Gastroesophageal sphincter (tissue), 4 donors: ENCODE measurements around the gene TOP1. TPM values are rescaled to one million over a fixed set of nuclear protein-coding genes. Genes with fewer than 3 reads are reported as not detected.

Source experiments
- ATAC-seq: fragments of 150-250 bp; one replicate; pipeline ENCODE4 v1.9.1; 2016; ENCODE audit warnings: mild to moderate bottlenecking, moderate library complexity
- H3K27ac ChIP-seq, 4 donors: fragments of 200-600 bp; sonication (generic) in 3 of 4; 1 replicate in 3 of 4; 2 replicates in 1 of 4; pipeline ENCODE4 v1.5.1; 2016 to 2019
- H3K27me3 ChIP-seq: fragments of 200-600 bp; sonication (generic); one replicate; pipeline ENCODE4 v1.5.1; 2019
- H3K36me3 ChIP-seq, 2 donors: fragments of 200-600 bp; sonication (generic); one replicate each; pipeline ENCODE4 v1.5.1; 2019; ENCODE audit warnings: control low read depth in 1 of 2
- H3K4me1 ChIP-seq, 3 donors: fragments of 200-600 bp; sonication (generic); 1 replicate in 2 of 3; 2 replicates in 1 of 3; pipeline ENCODE4 v1.5.1; 2016 to 2019; ENCODE audit warnings: control low read depth in 2 of 3
- H3K4me3 ChIP-seq, 2 donors: fragments of 200-600 bp; sonication (generic); one replicate each; pipeline ENCODE4 v1.5.1; 2019; ENCODE audit warnings: mild to moderate bottlenecking in 1 of 2, moderate library complexity in 1 of 2
- H3K9me3 ChIP-seq, 3 donors: fragments of 200-600 bp; sonication (generic); one replicate each; pipeline ENCODE4 v1.5.1; 2017 to 2019; ENCODE audit warnings: control low read depth in 2 of 3
- CTCF ChIP-seq, 4 experiments: fragments of 200-600 bp in 2 of 4; fragments of 450-650 bp in 2 of 4; sonication (generic) in 1 of 4; IDR thresholded peaks; one replicate each; pipeline ENCODE4 v1.5.1; 2017 to 2019; ENCODE audit warnings: antibody characterized with exemption in 4 of 4, mild to moderate bottlenecking in 2 of 4, moderate library complexity in 2 of 4
- EP300 ChIP-seq: sonication (generic); formaldehyde crosslinking; IDR thresholded peaks from one replicate; pipeline ENCODE4 v1.6.1; 2017; ENCODE audit warnings: antibody characterized with exemption, mild to moderate bottlenecking
- POLR2A ChIP-seq, 2 donors: fragments of 450-650 bp; IDR thresholded peaks; one replicate each; pipeline ENCODE4 v1.6.1; 2017; ENCODE audit warnings: antibody characterized with exemption in 2 of 2, mild to moderate bottlenecking in 2 of 2, moderate library complexity in 1 of 2
- POLR2AphosphoS5 ChIP-seq: sonication (generic); formaldehyde crosslinking; IDR thresholded peaks from one replicate; pipeline ENCODE4 v1.6.1; 2017; ENCODE audit warnings: antibody characterized with exemption
- WGBS, 2 donors: methylation state at CpG; one replicate each; pipeline ENCODE4 v1.1.5; 2018; ENCODE audit warnings: low coverage in 1 of 2; 5-methylcytosine and 5-hydroxymethylcytosine counted together
- total RNA-seq, 4 donors: library from RNA; depleted of rRNA; stranded (reverse); fragments of >200 nt; gene quantifications; one replicate each; pipeline ENCODE4 v1.1.0, GENCODE V29; 2016

TOP1 gene
- total RNA-seq, 4 donors from 2014 or later = 22.0 to 31.6 (median 28.8) TPM

- H3K27ac ChIP-seq = no peak overlapping the region
- peaks cover 8 to 82% (median 13%) of the 10 kb centered on the region in 3 donors for H3K4me1 ChIP-seq
- no peaks in the 10 kb centered on the region for H3K27me3 ChIP-seq
- H3K4me3 ChIP-seq = peak overlapping the region in 1 of 2 donors; percentile 89
- no peak for TF ChIP-seq CTCF (IDR thresholded peaks at IDR 0.05)
- TF ChIP-seq EP300 = no peak
- TF ChIP-seq POLR2A (IDR thresholded peaks at IDR 0.05) = no peak
- no peak for TF ChIP-seq POLR2AphosphoS5
- H3K9me3 ChIP-seq = no peaks in the 10 kb centered on the region
- H3K36me3 ChIP-seq = no peaks in the 10 kb centered on the region
- WGBS, 2 donors = 82 to 88% methylated on average over 3 of the region's 3 CpGs
- ATAC-seq = no peak
Observed at GRCh38 chr20:41032271-41032670, 3.6 kb downstream of the TOP1 start.

GRCh38 chr20:41034239-41034638 is 5.6 kb downstream of the TOP1 start:
- H3K27me3 ChIP-seq = no peaks in the 10 kb centered on the region
- no peak overlapping the region for H3K4me3 ChIP-seq
- peaks cover 5 to 94% (median 13%) of the 10 kb centered on the region in 3 donors for H3K4me1 ChIP-seq
- H3K27ac ChIP-seq = no peak overlapping the region
- no peak for TF ChIP-seq EP300
- TF ChIP-seq POLR2AphosphoS5 = no peak
- TF ChIP-seq CTCF (IDR thresholded peaks at IDR 0.05) = no peak
- TF ChIP-seq POLR2A (IDR thresholded peaks at IDR 0.05) = no peak
- ATAC-seq = no peak
- H3K9me3 ChIP-seq = no peaks in the 10 kb centered on the region
- 67 to 69% methylated on average over 3 of the region's 3 CpGs for WGBS, 2 donors
- no peaks in the 10 kb centered on the region for H3K36me3 ChIP-seq

- Histone ChIP-seq H3K9me3 (no peaks in the 10 kb centered on the region), H3K4me1 (peaks cover 5 to 95% (median 13%) of the 10 kb centered on the region in 3 donors), H3K36me3 (no peaks in the 10 kb centered on the region), H3K27ac (no peak overlapping the region), H3K4me3 (no peak overlapping the region), H3K27me3 (no peaks in the 10 kb centered on the region)
- TF ChIP-seq EP300 (no peak), CTCF (IDR thresholded peaks at IDR 0.05) (no peak), POLR2AphosphoS5 (no peak), POLR2A (IDR thresholded peaks at IDR 0.05) (no peak)
- ATAC-seq = no peak
- WGBS, 2 donors = 75 to 84% methylated on average over 2 to 3 of the region's 3 CpGs
Observed at GRCh38 chr20:41035207-41035606, 6.6 kb downstream of the TOP1 start.

- TF ChIP-seq CTCF (IDR thresholded peaks at IDR 0.05) (no peak), POLR2A (IDR thresholded peaks at IDR 0.05) (no peak), EP300 (no peak), POLR2AphosphoS5 (no peak)
- Histone ChIP-seq H3K27me3 (no peaks in the 10 kb centered on the region), H3K36me3 (no peaks in the 10 kb centered on the region), H3K27ac (no peak overlapping the region), H3K4me3 (no peak overlapping the region), H3K9me3 (no peaks in the 10 kb centered on the region), H3K4me1 (peaks cover 0 to 95% (median 8%) of the 10 kb centered on the region in 3 donors)
- 58 to 61% methylated on average over 2 of the region's 2 CpGs for WGBS, 2 donors
- ATAC-seq = no peak
Observed at GRCh38 chr20:41037179-41037578, 8.6 kb downstream of the TOP1 start.

DNA sequence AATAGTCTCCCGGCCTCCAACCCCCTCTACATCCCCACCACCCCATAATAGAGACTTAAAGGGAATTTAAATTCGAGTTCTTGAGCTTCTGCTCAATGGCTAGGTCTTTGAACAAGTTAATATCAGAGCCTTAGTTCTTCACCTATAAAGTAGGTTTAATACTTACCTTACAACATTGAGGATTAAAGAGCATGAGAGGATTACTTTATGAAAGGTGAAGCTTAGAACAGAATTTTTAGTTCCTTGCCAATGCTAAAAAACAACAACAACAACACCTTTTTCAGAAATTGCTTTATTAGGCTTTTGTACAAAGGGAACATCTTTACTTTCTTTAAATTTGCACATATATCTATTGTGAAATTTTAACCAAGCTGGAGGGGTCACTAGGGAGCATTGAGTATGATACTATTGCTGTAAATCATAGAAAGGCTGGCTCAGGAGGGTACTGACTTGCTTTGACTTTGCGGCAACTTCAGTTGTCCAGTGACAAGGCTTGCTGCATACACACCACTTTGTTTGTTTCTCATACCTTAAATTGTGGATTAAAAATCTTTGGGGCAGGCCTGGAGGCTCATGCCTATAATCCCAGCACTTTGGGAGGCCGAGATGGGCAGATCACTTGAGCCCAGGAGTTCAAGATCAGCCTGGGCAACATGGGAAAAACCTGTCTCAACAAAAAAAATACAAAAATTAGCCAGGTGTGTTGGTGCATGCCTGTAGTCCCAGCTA is 9.7 kb downstream of the TOP1 start:
- no peak overlapping the region for H3K27ac ChIP-seq
- no peaks in the 10 kb centered on the region for H3K9me3 ChIP-seq
- no peaks in the 10 kb centered on the region for H3K36me3 ChIP-seq
- peaks cover 0 to 93% (median 8%) of the 10 kb centered on the region in 3 donors for H3K4me1 ChIP-seq
- H3K4me3 ChIP-seq = no peak overlapping the region
- TF ChIP-seq POLR2AphosphoS5 (no peak), POLR2A (IDR thresholded peaks at IDR 0.05) (no peak), EP300 (no peak)
- no peaks in the 10 kb centered on the region for H3K27me3 ChIP-seq
- ATAC-seq = no peak
- WGBS, 2 donors = 68 to 88% methylated on average over 2 to 4 of the region's 4 CpGs
